Measurements from ENCODE around the gene ABR. TPM values are rescaled to one million over a fixed set of nuclear protein-coding genes. Genes with fewer than 3 reads are reported as not detected.
A peak's percentile ranks its signal among the peaks of the same experiment; 100 is the strongest.

The ABR gene
- total RNA-seq, 1 donor from 2014 or later = 92.7 TPM

- no peaks in the 10 kb centered on the region for H3K9me3 Mint-ChIP-seq
- peak overlapping the region; percentile 65 for H2AFZ ChIP-seq (replicated peaks)
- peak overlapping the region; percentile 35 for H3K4me3 Mint-ChIP-seq
- no peaks in the 10 kb centered on the region for H3K79me2 ChIP-seq (ENCODE audit: low read depth)
- DNase-seq (ENCODE audit: low spot score) = peak; percentile 23
- peak overlapping the region; percentile 80 for H3K27ac ChIP-seq
- peaks cover 13% of the 10 kb centered on the region for H3F3A ChIP-seq (ENCODE audit: low read depth)
- no peak overlapping the region for H3K4me3 ChIP-seq
- no peaks in the 10 kb centered on the region for H3K36me3 ChIP-seq
- H3K4me2 ChIP-seq = peak overlapping the region; percentile 47
- H3K36me3 Mint-ChIP-seq = no peaks in the 10 kb centered on the region
- H3K4me1 Mint-ChIP-seq = peaks cover 16% of the 10 kb centered on the region
- H3K27me3 ChIP-seq = peaks cover 13% of the 10 kb centered on the region
- no peak for TF ChIP-seq EZH2phosphoT487 (IDR thresholded peaks at IDR 0.05)
- TF ChIP-seq CTCF (IDR thresholded peaks at IDR 0.05) = no peak
- TF ChIP-seq EZH2 (IDR thresholded peaks at IDR 0.05) = no peak
- H3K27ac Mint-ChIP-seq = peak overlapping the region; percentile 55
- peaks cover 15% of the 10 kb centered on the region for H3K4me1 ChIP-seq
- H4K20me1 ChIP-seq (ENCODE audit: low read depth) = no peaks in the 10 kb centered on the region
- H3K27me3 Mint-ChIP-seq (ENCODE audit: insufficient read depth, low read depth) = peaks cover 10% of the 10 kb centered on the region
- no peak overlapping the region for H3K9ac ChIP-seq
- no peaks in the 10 kb centered on the region for H3K9me3 ChIP-seq (ENCODE audit: low read depth)
Observed at GRCh38 chr17:1216217-1217088, 36.7 kb upstream of the ABR start.

GRCh38 chr17:1212946-1213345 is 33.2 kb upstream of the ABR start:
- no peak for DNase-seq (ENCODE audit: low spot score)
- no peak overlapping the region for H3K4me3 Mint-ChIP-seq
- H3K9me3 Mint-ChIP-seq = no peaks in the 10 kb centered on the region
- H3K27me3 Mint-ChIP-seq (ENCODE audit: insufficient read depth, low read depth) = peaks cover 4% of the 10 kb centered on the region
- no peak overlapping the region for H3K27ac Mint-ChIP-seq
- Histone ChIP-seq H3K9ac (no peak overlapping the region), H3K27ac (no peak overlapping the region), H3K36me3 (no peaks in the 10 kb centered on the region), H2AFZ (replicated peaks) (no peak overlapping the region), H3F3A (ENCODE audit: low read depth) (peaks cover 10% of the 10 kb centered on the region), H3K9me3 (ENCODE audit: low read depth) (no peaks in the 10 kb centered on the region), H3K4me3 (no peak overlapping the region), H3K4me2 (no peak overlapping the region), H3K4me1 (peaks cover 15% of the 10 kb centered on the region), H4K20me1 (ENCODE audit: low read depth) (no peaks in the 10 kb centered on the region), H3K79me2 (ENCODE audit: low read depth) (no peaks in the 10 kb centered on the region), H3K27me3 (peaks cover 11% of the 10 kb centered on the region)
- no peak for TF ChIP-seq EZH2 (IDR thresholded peaks at IDR 0.05)
- TF ChIP-seq CTCF (IDR thresholded peaks at IDR 0.05) = no peak
- TF ChIP-seq EZH2phosphoT487 (IDR thresholded peaks at IDR 0.05) = no peak
- no peaks in the 10 kb centered on the region for H3K36me3 Mint-ChIP-seq
- H3K4me1 Mint-ChIP-seq = peaks cover 16% of the 10 kb centered on the region

- Histone ChIP-seq H3K4me1 (peaks cover 3% of the 10 kb centered on the region), H4K20me1 (ENCODE audit: low read depth) (no peaks in the 10 kb centered on the region), H3K79me2 (ENCODE audit: low read depth) (no peaks in the 10 kb centered on the region), H3F3A (ENCODE audit: low read depth) (peaks cover 4% of the 10 kb centered on the region), H3K27ac (no peak overlapping the region), H2AFZ (replicated peaks) (no peak overlapping the region), H3K4me3 (no peak overlapping the region), H3K9me3 (ENCODE audit: low read depth) (no peaks in the 10 kb centered on the region), H3K9ac (no peak overlapping the region), H3K4me2 (no peak overlapping the region), H3K36me3 (no peaks in the 10 kb centered on the region), H3K27me3 (peaks cover 11% of the 10 kb centered on the region)
- Mint-ChIP-seq H3K4me1 (peaks cover 5% of the 10 kb centered on the region), H3K27ac (no peak overlapping the region), H3K27me3 (ENCODE audit: insufficient read depth, low read depth) (peaks cover 5% of the 10 kb centered on the region), H3K9me3 (no peaks in the 10 kb centered on the region), H3K4me3 (no peak overlapping the region), H3K36me3 (no peaks in the 10 kb centered on the region)
- no peak for DNase-seq (ENCODE audit: low spot score)
- no peak for TF ChIP-seq EZH2 (IDR thresholded peaks at IDR 0.05)
- TF ChIP-seq CTCF (IDR thresholded peaks at IDR 0.05) = no peak
- TF ChIP-seq EZH2phosphoT487 (IDR thresholded peaks at IDR 0.05) = no peak
Observed at GRCh38 chr17:1211287-1211686, 31.5 kb upstream of the ABR start.
